SK-N-SH treated with all-trans-retinoic acid at 6 μM for 48 hours (cell line): ENCODE measurements around the gene GLS.

Experiments used
- ATAC-seq: fragments of 200-7000 bp; cut with Tn5 transposase; 3 replicates; pipeline ENCODE4 v1.9.1; 2020; ENCODE audit warnings: mild to moderate bottlenecking, moderate library complexity
- ARNTL ChIP-seq: fragments of 450-650 bp; formaldehyde crosslinking; IDR thresholded peaks from 2 replicates; pipeline ENCODE4 v1.5.0; 2020; ENCODE audit warnings: low read depth, mild to moderate bottlenecking, moderate library complexity, borderline replicate concordance
- BACH2 ChIP-seq: fragments of 250-450 bp; sonication (Bioruptor Pico); IDR thresholded peaks from 2 replicates; pipeline ENCODE4 v1.9.0; 2021; ENCODE audit warnings: mild to moderate bottlenecking, borderline replicate concordance
- CREB5 ChIP-seq: fragments of 250-450 bp; sonication (Bioruptor Pico); IDR thresholded peaks from 2 replicates; pipeline ENCODE4 v1.5.1; 2020; ENCODE audit warnings: low read depth, mild to moderate bottlenecking, moderate library complexity
- CSDC2 ChIP-seq: fragments of 250-450 bp; sonication (Bioruptor Pico); IDR thresholded peaks from 2 replicates; pipeline ENCODE4 v1.5.0; 2020; ENCODE audit warnings: mild to moderate bottlenecking, moderate library complexity
- CSRNP3 ChIP-seq: fragments of 250-450 bp; sonication (Bioruptor Pico); IDR thresholded peaks from 2 replicates; pipeline ENCODE4 v1.5.1; 2021; ENCODE audit warnings: mild to moderate bottlenecking, moderate library complexity
- ESRRG ChIP-seq: fragments of 250-450 bp; sonication (Bioruptor Pico); IDR thresholded peaks from 2 replicates; pipeline ENCODE4 v1.6.1; 2021; ENCODE audit warnings: mild to moderate bottlenecking
- GLIS3 ChIP-seq: fragments of 250-450 bp; sonication (Bioruptor Pico); IDR thresholded peaks from 2 replicates; pipeline ENCODE4 v1.5.0; 2020; ENCODE audit warnings: mild to moderate bottlenecking, moderate library complexity
- ISL1 ChIP-seq: fragments of 250-450 bp; sonication (Bioruptor Pico); IDR thresholded peaks from 2 replicates; pipeline ENCODE4 v2.1.2; 2022; ENCODE audit warnings: mild to moderate bottlenecking, moderate library complexity
- OSR1 ChIP-seq: fragments of 250-450 bp; sonication (Bioruptor Pico); IDR thresholded peaks from 2 replicates; pipeline ENCODE4 v1.8.0; 2022; ENCODE audit warnings: moderate library complexity, mild to moderate bottlenecking, inconsistent platforms
- PATZ1 ChIP-seq: fragments of 250-450 bp; sonication (Bioruptor Pico); IDR thresholded peaks from 2 replicates; pipeline ENCODE4 v1.8.0; 2020; ENCODE audit warnings: mild to moderate bottlenecking, moderate library complexity, borderline replicate concordance
- POU6F1 ChIP-seq: fragments of 250-450 bp; sonication (Bioruptor Pico); IDR thresholded peaks from 2 replicates; pipeline ENCODE4 v1.8.0; 2021; ENCODE audit warnings: low read depth, mild to moderate bottlenecking, moderate library complexity, borderline replicate concordance
- PPARA ChIP-seq: fragments of 250-450 bp; sonication (Bioruptor Pico); IDR thresholded peaks from 2 replicates; pipeline ENCODE4 v1.5.0; 2020; ENCODE audit warnings: mild to moderate bottlenecking, borderline replicate concordance
- TCF4 ChIP-seq: fragments of 250-450 bp; sonication (Bioruptor Pico); IDR thresholded peaks from 2 replicates; pipeline ENCODE4 v1.8.0; 2021; ENCODE audit warnings: mild to moderate bottlenecking, moderate library complexity, borderline replicate concordance
- TOX ChIP-seq: fragments of 250-450 bp; sonication (Bioruptor Pico); IDR thresholded peaks from 2 replicates; pipeline ENCODE4 v1.8.0; 2021; ENCODE audit warnings: mild to moderate bottlenecking, moderate library complexity, borderline replicate concordance
- TSHZ2 ChIP-seq: fragments of 250-450 bp; sonication (Bioruptor Pico); IDR thresholded peaks from 2 replicates; pipeline ENCODE4 v1.5.0; 2020; ENCODE audit warnings: mild to moderate bottlenecking, moderate library complexity
- ZC3H10 ChIP-seq: fragments of 250-450 bp; sonication (Bioruptor Pico); IDR thresholded peaks from 2 replicates; pipeline ENCODE4 v1.5.1; 2021; ENCODE audit warnings: mild to moderate bottlenecking, moderate library complexity
- ZFP3 ChIP-seq: fragments of 250-450 bp; sonication (Bioruptor Pico); IDR thresholded peaks from 2 replicates; pipeline ENCODE4 v1.5.0; 2020; ENCODE audit warnings: mild to moderate bottlenecking, moderate library complexity
- ZNF565 ChIP-seq: fragments of 450-650 bp; formaldehyde crosslinking; conservative IDR thresholded peaks from 2 replicates; pipeline ENCODE4 v1.5.0; 2020; ENCODE audit warnings: low read depth, mild to moderate bottlenecking, moderate library complexity
- ZNF8 ChIP-seq: fragments of 450-650 bp; formaldehyde crosslinking; IDR thresholded peaks from 2 replicates; pipeline ENCODE4 v1.5.0; 2020; ENCODE audit warnings: mild to moderate bottlenecking, moderate library complexity

The GLS gene

GRCh38 chr2:190970873-190971506, 90.4 kb downstream of the GLS start (continued):
- TF ChIP-seq CREB5 (CRISPR knock-in tag), result no peak
- TF ChIP-seq ZNF565 (CRISPR knock-in tag), result no peak
- TF ChIP-seq ESRRG (CRISPR knock-in tag), result no peak
- no peak for TF ChIP-seq ZNF8 (CRISPR knock-in tag)
- TF ChIP-seq ARNTL (CRISPR knock-in tag), result no peak

- no peak for TF ChIP-seq OSR1 (CRISPR knock-in tag)
- TF ChIP-seq TOX (CRISPR knock-in tag), result no peak
- no peak for TF ChIP-seq CREB5 (CRISPR knock-in tag)
- no peak for TF ChIP-seq PPARA (CRISPR knock-in tag)
- TF ChIP-seq ZNF8 (CRISPR knock-in tag), result no peak
- TF ChIP-seq CSDC2 (CRISPR knock-in tag), result no peak
- no peak for TF ChIP-seq ZC3H10 (CRISPR knock-in tag)
- no peak for ATAC-seq
Observed at GRCh38 chr2:190972213-190972612, 91.6 kb downstream of the GLS start.

GRCh38 chr2:190972846-190973245, 92.2 kb downstream of the GLS start:
- TF ChIP-seq ZFP3 (CRISPR knock-in tag) (no peak), BACH2 (CRISPR knock-in tag) (no peak), CSRNP3 (CRISPR knock-in tag) (no peak), TSHZ2 (CRISPR knock-in tag) (no peak), ISL1 (CRISPR knock-in tag) (no peak), PATZ1 (CRISPR knock-in tag) (no peak), ZNF8 (CRISPR knock-in tag) (no peak), OSR1 (CRISPR knock-in tag) (no peak), ARNTL (CRISPR knock-in tag) (no peak), TCF4 (CRISPR knock-in tag) (no peak), PPARA (CRISPR knock-in tag) (no peak), ZC3H10 (CRISPR knock-in tag) (no peak), CSDC2 (CRISPR knock-in tag) (no peak), TOX (CRISPR knock-in tag) (no peak), ZNF565 (CRISPR knock-in tag) (no peak), POU6F1 (CRISPR knock-in tag) (no peak), GLIS3 (CRISPR knock-in tag) (no peak)
- no peak for ATAC-seq
